Measurements from ENCODE around the gene TAF6. TPM values are rescaled to one million over a fixed set of nuclear protein-coding genes. Genes with fewer than 3 reads are reported as not detected.

TAF6 gene
- total RNA-seq, 2 donors from 2014 or later, result 40.7 to 45.3 TPM

- Mint-ChIP-seq H3K27me3 (no peaks in the 10 kb centered on the region), H3K4me3 (peak overlapping the region; percentile 92), H3K4me1 (peaks cover 14% of the 10 kb centered on the region), H3K36me3 (ENCODE audit: low read depth) (peaks cover 7% of the 10 kb centered on the region), H3K27ac (peak overlapping the region; percentile 96)
- ATAC-seq (no peak), DNase-seq (no peak)
- H3K9me3 ChIP-seq (ENCODE audit: control insufficient read depth, low read length, poor library complexity, severe bottlenecking), result no peaks in the 10 kb centered on the region
Observed at GRCh38 chr7:100090527-100091410, 28.4 kb downstream of the TAF6 start.

- Mint-ChIP-seq H3K4me1 (peaks cover 12% of the 10 kb centered on the region), H3K4me3 (peak overlapping the region; percentile 92), H3K27me3 (no peaks in the 10 kb centered on the region), H3K27ac (peak overlapping the region; percentile 96), H3K36me3 (ENCODE audit: low read depth) (peaks cover 7% of the 10 kb centered on the region)
- DNase-seq, result no peak
- ATAC-seq, result no peak
- H3K9me3 ChIP-seq (ENCODE audit: control insufficient read depth, low read length, poor library complexity, severe bottlenecking), result no peaks in the 10 kb centered on the region
Observed at GRCh38 chr7:100089458-100090196, 29.5 kb downstream of the TAF6 start.

- Mint-ChIP-seq H3K4me1 (peaks cover 12% of the 10 kb centered on the region), H3K36me3 (ENCODE audit: low read depth) (peaks cover 7% of the 10 kb centered on the region), H3K27ac (peak within 1 kb of the TSS; percentile 96), H3K27me3 (no peaks in the 10 kb centered on the region), H3K4me3 (peak within 1 kb of the TSS; percentile 92)
- ATAC-seq (peak; percentile 85), DNase-seq (peak; percentile 82 to 89 (median 87))
- H3K9me3 ChIP-seq (ENCODE audit: control insufficient read depth, low read length, poor library complexity, severe bottlenecking), result no peaks in the 10 kb centered on the region
Observed at GRCh38 chr7:100088621-100089457, 30.3 kb downstream of the TAF6 start, which contains the start of gene COPS6. COPS6 (plus strand) TSS chr7:100088969; CDS start chr7:100088991, 22 bp downstream.

- Mint-ChIP-seq H3K4me3 (peak overlapping the region; percentile 92), H3K27ac (peak overlapping the region; percentile 96), H3K27me3 (no peaks in the 10 kb centered on the region), H3K36me3 (ENCODE audit: low read depth) (peaks cover 6% of the 10 kb centered on the region), H3K4me1 (peaks cover 12% of the 10 kb centered on the region)
- H3K9me3 ChIP-seq (ENCODE audit: control insufficient read depth, low read length, poor library complexity, severe bottlenecking), result no peaks in the 10 kb centered on the region
- no peak for ATAC-seq
- no peak for DNase-seq
Observed at GRCh38 chr7:100088095-100088620, 31.0 kb downstream of the TAF6 start.

- H3K9me3 ChIP-seq (ENCODE audit: control insufficient read depth, low read length, poor library complexity, severe bottlenecking), result no peaks in the 10 kb centered on the region
- H3K27me3 Mint-ChIP-seq, result no peaks in the 10 kb centered on the region
- DNase-seq (no peak), ATAC-seq (no peak)
- peaks cover 5% of the 10 kb centered on the region for H3K36me3 Mint-ChIP-seq (ENCODE audit: low read depth)
- H3K4me3 Mint-ChIP-seq, result no peak overlapping the region
- H3K27ac Mint-ChIP-seq, result no peak overlapping the region
- H3K4me1 Mint-ChIP-seq, result peaks cover 19% of the 10 kb centered on the region
Observed at GRCh38 chr7:100087055-100087750, 32.0 kb downstream of the TAF6 start.

- no peak overlapping the region for H3K4me3 Mint-ChIP-seq
- peak overlapping the region; percentile 27 for H3K27ac Mint-ChIP-seq
- ATAC-seq, result no peak
Observed at GRCh38 chr7:100085515-100085914, 33.6 kb downstream of the TAF6 start.

DNA sequence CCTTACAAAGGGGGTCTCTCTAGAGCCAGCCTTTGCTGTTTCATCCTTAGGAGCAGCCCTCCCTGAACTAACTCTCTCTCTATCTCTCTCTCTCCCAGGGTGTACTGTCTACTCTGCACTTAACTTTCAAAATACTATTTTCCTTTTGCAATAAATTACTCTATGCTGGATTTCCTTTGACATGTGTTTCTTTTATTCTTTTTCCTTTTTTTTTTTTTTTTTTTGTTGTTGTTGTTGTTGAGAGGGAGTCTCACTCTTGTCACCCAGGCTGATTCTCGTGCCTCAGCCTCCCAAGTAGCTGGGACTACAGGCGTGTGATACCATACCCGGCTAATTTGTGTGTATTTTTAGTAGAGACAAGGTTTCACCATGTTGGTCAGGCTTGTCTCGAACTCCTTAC lies 36.2 kb downstream of the TAF6 start:
- Mint-ChIP-seq H3K4me1 (peaks cover 24% of the 10 kb centered on the region), H3K36me3 (ENCODE audit: low read depth) (peaks cover 6% of the 10 kb centered on the region), H3K27me3 (no peaks in the 10 kb centered on the region), H3K27ac (peak overlapping the region; percentile 94), H3K4me3 (peak overlapping the region; percentile 96)
- no peaks in the 10 kb centered on the region for H3K9me3 ChIP-seq (ENCODE audit: control insufficient read depth, low read length, poor library complexity, severe bottlenecking)
- DNase-seq (no peak), ATAC-seq (peak; percentile 10)

More at GRCh38 chr7:100085515-100085914, 33.6 kb downstream of the TAF6 start:
- H3K36me3 Mint-ChIP-seq (ENCODE audit: low read depth), result peaks cover 5% of the 10 kb centered on the region
- H3K4me1 Mint-ChIP-seq, result peaks cover 27% of the 10 kb centered on the region
- DNase-seq, result no peak
- no peaks in the 10 kb centered on the region for H3K27me3 Mint-ChIP-seq
- H3K9me3 ChIP-seq (ENCODE audit: control insufficient read depth, low read length, poor library complexity, severe bottlenecking), result no peaks in the 10 kb centered on the region

GRCh38 chr7:100081535-100082102 lies 37.5 kb downstream of the TAF6 start, which contains the start of gene ZNF3:
ZNF3 (minus strand) TSS chr7:100081723; CDS start chr7:100077357, 4,366 bp downstream.
- DNase-seq, result peak; percentile 92 to 97 (median 94)
- Mint-ChIP-seq H3K27me3 (no peaks in the 10 kb centered on the region), H3K4me1 (peaks cover 24% of the 10 kb centered on the region), H3K36me3 (ENCODE audit: low read depth) (peaks cover 6% of the 10 kb centered on the region), H3K27ac (peak within 1 kb of the TSS; percentile 94), H3K4me3 (peak within 1 kb of the TSS; percentile 96)
- no peaks in the 10 kb centered on the region for H3K9me3 ChIP-seq (ENCODE audit: control insufficient read depth, low read length, poor library complexity, severe bottlenecking)
- ATAC-seq, result peak; percentile 85

GRCh38 chr7:100080907-100081534 lies 38.1 kb downstream of the TAF6 start:
- Mint-ChIP-seq H3K4me3 (peak overlapping the region; percentile 96), H3K4me1 (peaks cover 25% of the 10 kb centered on the region), H3K27ac (peak overlapping the region; percentile 94), H3K27me3 (no peaks in the 10 kb centered on the region), H3K36me3 (ENCODE audit: low read depth) (peaks cover 7% of the 10 kb centered on the region)
- no peaks in the 10 kb centered on the region for H3K9me3 ChIP-seq (ENCODE audit: control insufficient read depth, low read length, poor library complexity, severe bottlenecking)
- DNase-seq (peak in 1 of 3 donors; percentile 14), ATAC-seq (peak; percentile 1)

DNA sequence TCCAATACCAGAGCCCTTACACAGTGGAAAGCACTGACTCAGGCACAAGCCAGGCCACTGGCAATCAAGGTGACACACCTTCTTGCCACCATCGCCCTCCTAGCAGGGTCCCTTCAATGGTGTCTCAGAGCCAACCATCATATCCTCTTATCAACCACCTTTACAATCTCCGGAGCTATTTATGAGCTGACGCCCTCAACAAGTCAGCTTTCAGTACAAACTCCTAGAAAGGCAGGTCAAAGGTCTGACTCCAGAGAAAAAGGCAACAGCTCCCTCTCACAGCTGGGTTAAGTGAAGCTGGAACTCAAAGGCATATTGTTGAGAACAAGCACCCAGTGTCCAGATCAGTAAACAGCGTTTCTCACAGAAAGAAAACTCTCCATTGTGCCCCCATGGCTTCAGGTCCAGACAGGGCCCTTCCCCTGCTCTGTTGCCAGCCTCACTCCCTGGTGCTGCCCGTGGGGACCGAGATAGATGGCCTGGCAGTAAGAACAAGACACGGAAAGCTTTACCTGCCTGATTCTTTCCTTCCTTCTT lies 40.1 kb downstream of the TAF6 start:
- Mint-ChIP-seq H3K4me3 (peak overlapping the region; percentile 12), H3K27me3 (no peaks in the 10 kb centered on the region), H3K4me1 (peaks cover 28% of the 10 kb centered on the region), H3K36me3 (ENCODE audit: low read depth) (peaks cover 15% of the 10 kb centered on the region), H3K27ac (peak overlapping the region; percentile 94)
- H3K9me3 ChIP-seq (ENCODE audit: control insufficient read depth, low read length, poor library complexity, severe bottlenecking), result no peaks in the 10 kb centered on the region
- DNase-seq (no peak), ATAC-seq (no peak)

DNA sequence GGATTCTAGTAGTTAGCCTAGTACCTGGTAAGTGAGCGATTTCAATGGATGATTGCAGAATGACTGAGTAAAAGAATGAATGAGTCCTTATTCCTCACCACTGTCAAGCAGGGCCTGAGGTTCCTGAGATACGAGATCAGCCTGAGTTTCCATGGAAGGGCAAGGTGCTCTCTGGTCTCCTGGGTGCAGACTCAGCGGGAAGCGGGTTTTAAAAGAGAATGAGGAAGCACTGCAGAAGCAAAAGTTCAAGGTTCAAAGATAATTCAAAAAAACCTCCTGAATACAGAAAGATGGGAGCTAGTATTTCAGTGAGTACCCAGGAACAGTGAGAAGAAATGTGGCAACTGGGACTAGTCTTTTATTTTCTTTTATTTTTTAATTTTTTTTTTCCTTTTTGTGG lies 42.0 kb downstream of the TAF6 start:
- H3K27ac Mint-ChIP-seq, result no peak overlapping the region
- peaks cover 20% of the 10 kb centered on the region for H3K36me3 Mint-ChIP-seq (ENCODE audit: low read depth)
- DNase-seq (no peak), ATAC-seq (no peak)
- H3K4me3 Mint-ChIP-seq, result peak overlapping the region; percentile 39
- H3K9me3 ChIP-seq (ENCODE audit: control insufficient read depth, low read length, poor library complexity, severe bottlenecking), result no peaks in the 10 kb centered on the region
- H3K4me1 Mint-ChIP-seq, result peaks cover 21% of the 10 kb centered on the region
- no peaks in the 10 kb centered on the region for H3K27me3 Mint-ChIP-seq
